GM12878 (cell line): ENCODE data around the gene PLOD2. TPM values are rescaled to one million over a fixed set of nuclear protein-coding genes. Genes with fewer than 3 reads are reported as not detected.

Source experiments
- ATAC-seq: fragments of 200-7000 bp; cut with Tn5 transposase; 3 replicates; pipeline ENCODE4 v1.9.1; 2020; ENCODE audit warnings: mild to moderate bottlenecking, moderate library complexity
- BruUV-seq: library from RNA; stranded (reverse); fragments of 400-500 nt; replicated peaks from 2 replicates; lab custom pipeline; 2021; lab: Mats Ljungman, UMichigan
- CTCF ChIA-PET: fragments of 300-600 bp; sonication (Branson Sonifier 250); formaldehyde crosslinking; extraction: SDS; loops from one replicate; lab custom pipeline; 2021; ENCODE audit warnings: inconsistent platforms; lab: Yijun Ruan, JAX
- POLR2A ChIA-PET: fragments of 350-600 bp; formaldehyde crosslinking; extraction: SDS; loops from one replicate; lab custom pipeline; 2021; ENCODE audit warnings: inconsistent platforms; lab: Charles Lee
- RAD21 ChIA-PET: fragments of 300-600 bp; sonication (Branson Sonifier 250); formaldehyde crosslinking; loops from one replicate; lab custom pipeline; 2023; ENCODE audit warnings: antibody characterized with exemption; ENCODE audit not compliant: unreplicated experiment; lab: Charles Lee
- SMC1A ChIA-PET: fragments of 300-600 bp; sonication (Branson Sonifier 250); formaldehyde crosslinking; loops from one replicate; lab custom pipeline; 2023; ENCODE audit not compliant: unreplicated experiment, uncharacterized antibody; lab: Charles Lee
- DNase-seq: peaks from one replicate; pipeline ENCODE4 v3.0.0-alpha.2; 2011; ENCODE audit warnings: low read depth, low spot score
- FAIRE-seq: peaks from 3 replicates; lab custom pipeline; 2011; peaks lifted over from hg19 to GRCh38; lab: Jason Lieb, UNC
- H2AFZ ChIP-seq: 2 replicates; pipeline ENCODE4 v1.6.0; 2011; ENCODE audit warnings: low read depth, low read length, control low read depth; ENCODE audit not compliant: control insufficient read depth
- H3K27ac ChIP-seq: 2 replicates; pipeline ENCODE4 v1.5.1; 2011; ENCODE audit warnings: control low read depth; ENCODE audit not compliant: control insufficient read depth, insufficient read depth
- H3K27me3 ChIP-seq, 2 experiments: replicated peaks in 1 of 2; 2 replicates each; pipeline versions ENCODE4 v1.6.0 to v1.6.1; 2011; ENCODE audit warnings: low read length in 1 of 2; ENCODE audit not compliant: control insufficient read depth in 2 of 2, insufficient read depth in 2 of 2
- H3K36me3 ChIP-seq, 2 experiments: 2 replicates each; pipeline ENCODE4 v1.5.1; 2011; ENCODE audit warnings: low read length in 1 of 2; ENCODE audit not compliant: control insufficient read depth in 2 of 2, insufficient read depth in 2 of 2
- H3K4me1 ChIP-seq: 2 replicates; pipeline ENCODE4 v1.6.1; 2011; ENCODE audit warnings: mild to moderate bottlenecking, low read length, moderate library complexity, mixed read lengths; ENCODE audit not compliant: control insufficient read depth, insufficient read depth
- H3K4me2 ChIP-seq: 2 replicates; pipeline ENCODE4 v1.6.0; 2011; ENCODE audit warnings: control low read depth; ENCODE audit not compliant: control insufficient read depth, insufficient read depth
- H3K4me3 ChIP-seq: fragments of 200-600 bp; sonication (generic); 2 replicates; pipeline ENCODE4 v1.5.1; 2016
- H3K79me2 ChIP-seq: 2 replicates; pipeline ENCODE4 v1.6.0; 2011; ENCODE audit warnings: low read length; ENCODE audit not compliant: control insufficient read depth, insufficient read depth
- H3K9ac ChIP-seq: 2 replicates; pipeline ENCODE4 v1.8.0; 2011; ENCODE audit warnings: low read length, control low read depth, mixed read lengths; ENCODE audit not compliant: control insufficient read depth, insufficient read depth
- H3K9me3 ChIP-seq: replicated peaks from 3 replicates; pipeline ENCODE4 v1.5.1; 2011; ENCODE audit warnings: mild to moderate bottlenecking, low read length; ENCODE audit not compliant: control insufficient read depth, insufficient read depth
- H4K20me1 ChIP-seq: 2 replicates; pipeline ENCODE4 v1.6.0; 2011; ENCODE audit not compliant: control insufficient read depth, insufficient read depth
- ATF2 ChIP-seq: IDR thresholded peaks from 2 replicates; pipeline ENCODE4 v1.6.1; 2012; ENCODE audit warnings: low read length, inconsistent platforms
- ATF3 ChIP-seq: IDR thresholded peaks from 2 replicates; pipeline ENCODE4 v1.6.1; 2011; ENCODE audit warnings: low read depth, mild to moderate bottlenecking, low read length, moderate library complexity, borderline replicate concordance; ENCODE audit errors: extremely low read depth
- BCL11A ChIP-seq: IDR thresholded peaks from 2 replicates; pipeline ENCODE4 v1.6.1; 2011; ENCODE audit warnings: low read depth, low read length
- FOXK2 ChIP-seq: fragments of 450-650 bp; IDR thresholded peaks from 2 replicates; pipeline ENCODE4 v1.6.1; 2017; ENCODE audit warnings: mild to moderate bottlenecking, moderate library complexity
- HDAC2 ChIP-seq: fragments of 200-600 bp; sonication (generic); IDR thresholded peaks from 2 replicates; pipeline ENCODE4 v1.6.1; 2017
- NFXL1 ChIP-seq: fragments of 450-650 bp; IDR thresholded peaks from 2 replicates; pipeline ENCODE4 v1.6.1; 2017; ENCODE audit warnings: antibody characterized with exemption, mild to moderate bottlenecking, borderline replicate concordance
- RBBP5 ChIP-seq: fragments of 200-600 bp; sonication (generic); conservative IDR thresholded peaks from 2 replicates; pipeline ENCODE4 v1.6.1; 2016
- WGBS: methylation state at CpG from one replicate; pipeline ENCODE4 v1.1.6; 2016; ENCODE audit warnings: low lambda C conversion rate; ENCODE audit not compliant: insufficient replicate concordance, insufficient coverage; ENCODE audit errors: missing lambda C conversion rate; 5-methylcytosine and 5-hydroxymethylcytosine counted together
- in situ Hi-C: fragments of 300-500 bp; cut with MboI; formaldehyde crosslinking; loops from 9 replicates; pipeline ENCODE4 v1.14.3; 2018; ENCODE audit warnings: mixed read lengths
- intact Hi-C: fragments of 100-400 bp; cut with micrococcal nuclease; formaldehyde crosslinking; loops from one replicate; pipeline ENCODE4 v1.14.2; 2022; ENCODE audit not compliant: unreplicated experiment
- polyA plus RNA-seq, 11 experiments: library from polyadenylated mRNA; depleted of rRNA in 4 of 11; unstranded in 6 of 11; stranded (reverse) in 5 of 11; fragments of >200 nt; fragmentation: Nextera tagmentation in 4 of 11; fragmentation: Illumina TruSeq in 1 of 11; extraction: Ambion mirVana in 4 of 11; extraction: Trizol in 1 of 11; gene quantifications; 1 replicate in 1 of 11; 2 replicates in 10 of 11; pipeline versions ENCODE4 v1.2.1 to v1.2.3, GENCODE V29; 2011 to 2016; ENCODE audit warnings: inconsistent platforms in 2 of 11, missing spikeins in 2 of 11, low read depth in 1 of 11
- total RNA-seq, 4 experiments: library from RNA; depleted of rRNA in 3 of 4; stranded (reverse); fragments of >200 nt in 3 of 4; fragmentation: Illumina TruSeq in 1 of 4; extraction: Trizol in 1 of 4; gene quantifications; 2 replicates each; pipeline versions ENCODE4 v1.2.1 to v1.2.3, GENCODE V29; 2013 to 2021

The PLOD2 gene
- total and polyA plus RNA-seq, 10 of the 15 experiments (the other 5 are each of a cell fraction or from before 2014, with no cell fraction given): 0.03 to 0.56 (median 0.33) TPM; not detected in 4

- Histone ChIP-seq H3K27ac (no peak overlapping the region), H3K9ac (no peak overlapping the region), H3K4me2 (no peak overlapping the region), H3K4me1 (no peaks in the 10 kb centered on the region), H3K4me3 (no peak overlapping the region), H3K36me3 (no peaks in the 10 kb centered on the region), H4K20me1 (no peaks in the 10 kb centered on the region), H3K9me3 (no peaks in the 10 kb centered on the region)
- BruUV-seq: no TSS peak
- intact Hi-C loops: no loop called here
- SMC1A ChIA-PET: no interaction called here
- 0% methylated on average over 3 of the region's 3 CpGs for WGBS
- FAIRE-seq (no peak), ATAC-seq (no peak)
- POLR2A ChIA-PET: no interaction called here
- TF ChIP-seq ATF3 (no peak), BCL11A (no peak), RBBP5 (no peak), FOXK2 (no peak), HDAC2 (no peak), ATF2 (no peak), NFXL1 (no peak)
- TF ChIP-seq, all 136 proteins: peak for 0
- in situ Hi-C loops: no loop called here
- DNase-seq: no peak
- RAD21 ChIA-PET: no interaction called here
- CTCF ChIA-PET: no interaction called here
- H3K79me2 ChIP-seq: no peaks in the 10 kb centered on the region
- H2AFZ ChIP-seq: no peak overlapping the region
- H3K27me3 ChIP-seq: no peaks in the 10 kb centered on the region
Observed at GRCh38 chr3:146129750-146130149, 31.2 kb downstream of the PLOD2 start.
